Testis (tissue), 3 donors: Measurements from ENCODE around the gene SPEM2. TPM values are rescaled to one million over a fixed set of nuclear protein-coding genes. Genes with fewer than 3 reads are reported as not detected.

Source experiments
- DNase-seq: peaks from one replicate; pipeline ENCODE4 v3.0.0-alpha.2; 2019
- H3K27ac ChIP-seq, 2 donors: fragments of 200-600 bp; sonication (generic); one replicate each; pipeline ENCODE4 v1.5.1; 2019
- H3K27me3 ChIP-seq: fragments of 200-600 bp; sonication (generic); one replicate; pipeline ENCODE4 v1.5.1; 2019
- H3K36me3 ChIP-seq: fragments of 200-600 bp; sonication (generic); one replicate; pipeline ENCODE4 v1.5.1; 2017; ENCODE audit warnings: low read depth; ENCODE audit errors: missing control alignments
- H3K4me1 ChIP-seq: fragments of 200-600 bp; sonication (generic); one replicate; pipeline ENCODE4 v1.5.1; 2019
- H3K4me3 ChIP-seq, 2 donors: fragments of 200-600 bp; sonication (generic); one replicate each; pipeline ENCODE4 v1.5.1; 2017 to 2019
- H3K9me3 ChIP-seq: fragments of 200-600 bp; sonication (generic); one replicate; pipeline ENCODE4 v1.5.1; 2017
- POLR2A ChIP-seq: fragments of 450-650 bp; IDR thresholded peaks from one replicate; pipeline ENCODE4 v1.6.1; 2017; ENCODE audit warnings: antibody characterized with exemption, mild to moderate bottlenecking, moderate library complexity
- WGBS, 2 donors: methylation state at CpG; one replicate each; pipeline ENCODE4 v1.1.5; 2018; 5-methylcytosine and 5-hydroxymethylcytosine counted together
- intact Hi-C: fragments of 100-400 bp; cut with DNase I; formaldehyde crosslinking; loops from one replicate; pipeline ENCODE4 v1.15.1; 2023; ENCODE audit warnings: low total_unique reads
- polyA plus RNA-seq: library from polyadenylated mRNA; stranded (reverse); fragments of 350-450 nt; fragmentation: Illumina TruSeq; extraction: RNeasy Lipid Tissue Mini Kit (QIAGEN cat#74804); gene quantifications from one replicate; pipeline ENCODE4 v1.2.3, GENCODE V29; 2014; ENCODE audit warnings: low read depth, low replicate concordance; ENCODE audit not compliant: insufficient read depth
- total RNA-seq, 2 donors: library from RNA; depleted of rRNA; stranded (reverse); fragments of >200 nt; gene quantifications; one replicate each; pipeline ENCODE4 v1.2.3, GENCODE V29; 2016
- TF ChIP-seq, protein P1 (sequence below), 3 experiments: fragments of 450-650 bp in 2 of 3; fragments of 200-600 bp in 1 of 3; sonication (generic) in 1 of 3; IDR thresholded peaks; one replicate each; pipeline ENCODE4 v1.5.1; 2016 to 2019; ENCODE audit warnings: antibody characterized with exemption in 3 of 3, mild to moderate bottlenecking in 2 of 3, moderate library complexity in 1 of 3

The SPEM2 gene
- total and polyA plus RNA-seq, 3 donors from 2014 or later: 41.4 to 202 (median 111) TPM

DNA sequence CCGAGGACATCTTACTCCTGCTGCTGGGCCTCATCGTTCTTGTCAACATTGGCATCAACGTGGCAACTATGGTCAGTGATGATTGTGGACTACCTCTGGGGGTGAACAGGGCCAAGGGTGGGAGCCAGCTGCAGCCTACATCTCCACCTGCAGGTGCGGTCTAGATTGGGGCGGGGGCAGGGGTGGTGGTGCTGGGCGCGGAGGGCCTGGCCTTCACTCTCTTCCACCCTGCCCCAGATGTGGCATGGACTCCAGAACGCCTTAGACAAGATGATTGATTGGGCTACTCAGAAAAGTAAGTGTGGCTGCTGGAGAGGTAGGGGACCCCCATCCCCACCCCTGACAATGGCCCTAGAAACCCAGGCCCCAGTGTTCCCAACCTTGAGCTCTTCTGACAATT is 340 bp downstream of the SPEM2 start:
- H3K27me3 ChIP-seq: no peaks in the 10 kb centered on the region
- no peaks in the 10 kb centered on the region for H3K36me3 ChIP-seq
- WGBS, 2 donors: 89 to 92% methylated on average over 5 to 8 of the region's 8 CpGs
- TF ChIP-seq, protein P1, sequence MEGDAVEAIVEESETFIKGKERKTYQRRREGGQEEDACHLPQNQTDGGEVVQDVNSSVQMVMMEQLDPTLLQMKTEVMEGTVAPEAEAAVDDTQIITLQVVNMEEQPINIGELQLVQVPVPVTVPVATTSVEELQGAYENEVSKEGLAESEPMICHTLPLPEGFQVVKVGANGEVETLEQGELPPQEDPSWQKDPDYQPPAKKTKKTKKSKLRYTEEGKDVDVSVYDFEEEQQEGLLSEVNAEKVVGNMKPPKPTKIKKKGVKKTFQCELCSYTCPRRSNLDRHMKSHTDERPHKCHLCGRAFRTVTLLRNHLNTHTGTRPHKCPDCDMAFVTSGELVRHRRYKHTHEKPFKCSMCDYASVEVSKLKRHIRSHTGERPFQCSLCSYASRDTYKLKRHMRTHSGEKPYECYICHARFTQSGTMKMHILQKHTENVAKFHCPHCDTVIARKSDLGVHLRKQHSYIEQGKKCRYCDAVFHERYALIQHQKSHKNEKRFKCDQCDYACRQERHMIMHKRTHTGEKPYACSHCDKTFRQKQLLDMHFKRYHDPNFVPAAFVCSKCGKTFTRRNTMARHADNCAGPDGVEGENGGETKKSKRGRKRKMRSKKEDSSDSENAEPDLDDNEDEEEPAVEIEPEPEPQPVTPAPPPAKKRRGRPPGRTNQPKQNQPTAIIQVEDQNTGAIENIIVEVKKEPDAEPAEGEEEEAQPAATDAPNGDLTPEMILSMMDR (IDR thresholded peaks at IDR 0.05): no peak
- no peak for TF ChIP-seq POLR2A
- no peaks in the 10 kb centered on the region for H3K4me1 ChIP-seq
- no peak for DNase-seq
- no peaks in the 10 kb centered on the region for H3K9me3 ChIP-seq
- intact Hi-C loops: no loop called here
- H3K27ac ChIP-seq: no peak overlapping the region
- no peak overlapping the region for H3K4me3 ChIP-seq

DNA sequence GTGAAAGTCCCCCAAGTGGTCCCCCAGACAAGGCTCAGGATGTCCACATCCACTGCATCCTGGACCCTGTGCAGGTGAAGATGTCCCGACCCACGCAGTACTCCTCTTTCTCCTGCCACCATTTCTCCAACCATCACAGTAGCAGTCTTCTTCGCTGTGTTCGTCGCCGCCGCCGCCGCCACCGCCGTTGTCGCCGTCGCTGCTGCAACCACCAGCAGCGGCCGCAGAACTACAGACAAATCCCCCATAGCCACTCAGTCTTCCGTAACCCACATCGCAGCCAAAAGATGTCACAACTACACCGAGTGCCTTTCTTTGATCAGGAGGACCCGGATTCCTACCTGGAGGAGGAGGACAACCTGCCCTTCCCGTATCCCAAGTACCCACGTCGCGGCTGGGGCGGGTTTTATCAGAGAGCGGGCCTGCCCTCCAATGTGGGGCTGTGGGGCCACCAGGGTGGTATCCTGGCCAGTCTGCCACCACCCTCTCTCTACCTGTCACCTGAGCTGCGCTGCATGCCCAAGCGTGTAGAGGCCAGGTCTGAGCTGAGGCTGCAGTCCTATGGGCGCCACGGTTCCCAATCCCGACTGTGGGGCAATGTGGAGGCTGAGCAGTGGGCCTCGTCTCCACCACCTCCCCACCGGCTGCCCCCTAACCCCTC is 917 bp downstream of the SPEM2 start:
- Histone ChIP-seq H3K9me3 (no peaks in the 10 kb centered on the region), H3K36me3 (no peaks in the 10 kb centered on the region), H3K4me1 (no peaks in the 10 kb centered on the region), H3K27me3 (no peaks in the 10 kb centered on the region), H3K27ac (no peak overlapping the region), H3K4me3 (no peak overlapping the region)
- 93 to 94% methylated on average over 28 to 33 of the region's 33 CpGs for WGBS, 2 donors
- intact Hi-C loops: no loop called here
- no peak for DNase-seq
- TF ChIP-seq, protein P1 (IDR thresholded peaks at IDR 0.05): no peak
- TF ChIP-seq POLR2A: no peak

DNA sequence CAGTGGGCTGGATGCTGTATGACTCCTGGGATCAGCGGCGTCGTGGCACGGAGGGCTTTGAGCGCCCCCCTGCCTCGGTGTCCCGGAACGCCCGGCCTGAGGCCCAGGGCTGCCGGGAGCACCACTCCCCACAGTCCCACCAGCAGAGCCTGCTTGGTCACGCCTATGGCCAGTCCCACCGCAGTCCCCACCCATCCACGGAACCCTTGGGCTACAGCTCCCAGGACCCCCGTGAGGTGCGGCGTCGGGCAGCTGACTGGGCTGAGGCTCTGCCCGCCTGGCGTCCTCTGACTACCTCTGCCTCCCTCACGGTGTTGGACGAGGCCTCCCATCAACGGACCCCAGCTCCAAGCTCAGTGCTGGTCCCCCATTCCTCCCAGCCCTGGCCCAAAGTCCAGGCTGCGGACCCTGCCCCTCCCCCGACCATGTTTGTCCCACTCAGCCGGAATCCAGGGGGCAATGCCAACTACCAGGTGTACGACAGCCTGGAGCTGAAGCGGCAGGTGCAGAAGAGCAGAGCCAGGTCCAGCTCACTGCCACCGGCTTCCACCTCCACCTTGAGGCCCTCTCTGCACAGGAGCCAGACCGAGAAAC is 1.6 kb downstream of the SPEM2 start:
- H3K4me1 ChIP-seq: no peaks in the 10 kb centered on the region
- H3K36me3 ChIP-seq: no peaks in the 10 kb centered on the region
- no peak overlapping the region for H3K27ac ChIP-seq
- 95 to 97% methylated on average over 18 to 29 of the region's 29 CpGs for WGBS, 2 donors
- intact Hi-C loops: no loop called here
- DNase-seq: no peak
- H3K9me3 ChIP-seq: no peaks in the 10 kb centered on the region
- no peaks in the 10 kb centered on the region for H3K27me3 ChIP-seq
- TF ChIP-seq, protein P1 (IDR thresholded peaks at IDR 0.05): no peak
- no peak for TF ChIP-seq POLR2A
- no peak overlapping the region for H3K4me3 ChIP-seq

DNA sequence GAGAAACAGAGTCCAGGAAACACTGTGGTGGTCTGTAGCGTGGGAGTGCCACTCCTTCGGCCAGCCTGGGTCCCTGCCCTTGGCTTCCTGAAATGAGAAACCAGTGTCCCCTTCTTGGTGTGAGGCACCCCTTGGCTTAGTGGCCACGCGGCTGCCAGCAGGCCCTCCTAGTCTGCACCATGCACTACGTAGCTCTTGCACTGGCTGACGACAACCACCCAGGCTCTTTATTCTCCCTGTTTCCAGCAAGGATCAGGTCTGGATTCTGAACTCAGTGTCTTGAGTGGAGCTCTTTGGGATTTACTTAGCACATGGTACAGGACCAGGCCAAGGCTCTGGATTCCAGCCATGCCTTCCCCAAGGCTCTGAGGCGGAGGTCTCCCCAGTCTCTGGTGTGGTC is 2.1 kb downstream of the SPEM2 start:
- 88 to 94% methylated on average over 7 of the region's 7 CpGs for WGBS, 2 donors
- TF ChIP-seq POLR2A: no peak
- TF ChIP-seq, protein P1 (IDR thresholded peaks at IDR 0.05): no peak
- no peaks in the 10 kb centered on the region for H3K36me3 ChIP-seq

DNA sequence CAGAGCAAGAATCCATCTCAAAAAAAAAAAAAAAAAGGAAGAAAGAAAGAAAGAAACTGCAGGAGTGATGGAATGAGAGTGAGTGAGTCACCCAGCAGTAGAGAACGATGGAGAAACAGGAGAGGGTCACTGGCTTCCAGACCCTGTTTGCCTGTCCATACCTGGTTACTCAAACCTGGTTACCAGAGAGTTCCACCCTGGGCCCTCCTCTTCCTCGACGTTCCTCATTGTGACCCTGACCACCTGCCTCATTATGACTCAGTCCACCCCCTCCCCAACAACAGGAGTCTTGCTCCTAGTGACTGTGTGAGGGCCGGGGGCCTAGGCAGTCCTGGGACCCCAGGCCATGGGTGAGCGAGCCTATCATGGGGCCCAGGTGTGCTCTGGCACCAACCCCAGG is 3.1 kb downstream of the SPEM2 start, which contains the start of gene SPEM3:
Gene SPEM3, plus strand, starts transcription at position 301 of the 400 bp plus-strand sequence. Its CDS starts 46 bp downstream, at position 347.
- TF ChIP-seq, protein P1 (IDR thresholded peaks at IDR 0.05): no peak
- no peak for TF ChIP-seq POLR2A
- 56 to 71% methylated on average over 4 to 5 of the region's 5 CpGs for WGBS, 2 donors
- Histone ChIP-seq H3K4me1 (no peaks in the 10 kb centered on the region), H3K27me3 (no peaks in the 10 kb centered on the region), H3K9me3 (no peaks in the 10 kb centered on the region), H3K4me3 (no peak within 1 kb of the TSS), H3K36me3 (no peaks in the 10 kb centered on the region), H3K27ac (no peak within 1 kb of the TSS)
- intact Hi-C loops: no loop called here
- no peak for DNase-seq

More for the DNA sequence above, 2.1 kb downstream of the SPEM2 start:
- intact Hi-C loops: no loop called here
- Histone ChIP-seq H3K4me3 (no peak overlapping the region), H3K27ac (no peak overlapping the region), H3K4me1 (no peaks in the 10 kb centered on the region), H3K9me3 (no peaks in the 10 kb centered on the region), H3K27me3 (no peaks in the 10 kb centered on the region)
- no peak for DNase-seq
